ENCODE results near the gene PRKD1.

The PRKD1 gene

DNA sequence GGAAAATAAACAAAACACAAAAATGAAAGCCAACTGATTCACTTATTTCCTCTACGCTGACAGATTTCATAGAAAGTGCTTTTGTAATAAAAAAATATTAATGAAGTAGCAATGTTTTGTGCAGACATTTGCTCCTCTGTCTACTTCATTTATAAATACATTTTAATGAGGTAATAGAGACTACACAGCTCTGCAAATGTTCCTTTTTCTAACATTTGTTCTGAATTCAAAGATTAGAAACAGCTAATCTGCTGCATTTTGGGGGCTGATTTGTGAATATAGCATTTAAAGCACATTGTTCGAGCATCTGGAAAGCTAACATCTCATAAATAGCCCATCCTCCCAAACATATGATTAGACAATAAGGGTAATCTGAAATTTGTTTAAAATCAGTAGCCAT is 97.8 kb downstream of the PRKD1 start:
- DNase-seq = no peak

DNA sequence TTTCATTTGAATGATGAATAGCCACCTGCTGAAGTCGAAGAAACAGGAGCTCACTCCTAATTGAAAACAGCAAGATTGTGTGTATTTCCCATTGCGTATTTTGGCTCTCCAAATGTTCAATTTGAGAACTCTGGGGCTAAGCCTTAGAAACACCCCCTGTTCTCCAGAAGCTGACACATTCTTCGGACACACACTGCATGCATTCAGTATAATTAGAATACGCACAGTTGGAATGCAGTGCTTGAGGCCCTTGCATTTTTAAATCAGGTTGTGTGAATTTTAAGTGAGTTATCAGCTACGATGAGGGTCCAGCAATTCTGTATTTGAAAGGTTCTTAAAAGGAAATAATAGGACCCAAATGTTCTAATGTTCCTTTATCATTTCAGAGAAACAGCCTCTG is 103.8 kb downstream of the PRKD1 start:
- DNase-seq = no peak

GRCh38 chr14:29822430-29822709 is 105.3 kb downstream of the PRKD1 start:
- DNase-seq = peak; percentile 65

DNA sequence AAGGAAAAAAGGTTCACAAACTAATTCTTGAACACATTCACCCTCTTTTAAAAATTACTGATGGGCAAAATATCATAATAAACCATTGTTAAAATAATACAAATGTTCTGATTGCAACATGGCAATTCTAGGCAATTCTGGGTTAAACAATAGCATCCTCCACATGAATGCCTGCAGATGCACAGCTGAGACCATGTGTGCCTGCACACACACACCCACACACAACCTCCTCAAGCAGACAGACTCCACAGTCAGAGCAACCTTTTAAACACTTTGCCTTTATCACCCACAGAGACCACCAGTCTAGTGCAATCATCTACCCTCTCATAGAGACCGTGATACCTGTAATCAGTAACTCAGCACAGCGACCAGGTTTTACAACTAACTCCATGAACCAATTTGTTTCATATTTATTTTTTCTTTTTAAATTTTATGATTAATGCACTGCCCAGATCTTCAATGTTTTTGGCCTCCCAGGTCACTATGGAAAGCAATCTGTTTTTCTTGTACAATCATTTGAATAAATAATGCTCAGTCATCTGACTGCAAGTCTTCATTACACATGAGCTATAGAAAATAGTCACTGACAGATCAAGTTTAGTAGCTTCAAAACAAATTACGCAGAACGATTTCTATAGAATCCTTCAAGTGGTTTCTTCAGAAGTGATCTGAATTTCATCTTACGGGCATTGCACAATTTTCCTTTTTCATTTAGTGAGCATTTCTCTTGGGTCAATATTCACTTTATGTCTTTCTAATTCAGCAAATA is 105.8 kb downstream of the PRKD1 start:
- no peak for DNase-seq

GRCh38 chr14:29821242-29821641 is 106.4 kb downstream of the PRKD1 start:
- DNase-seq = no peak

DNA sequence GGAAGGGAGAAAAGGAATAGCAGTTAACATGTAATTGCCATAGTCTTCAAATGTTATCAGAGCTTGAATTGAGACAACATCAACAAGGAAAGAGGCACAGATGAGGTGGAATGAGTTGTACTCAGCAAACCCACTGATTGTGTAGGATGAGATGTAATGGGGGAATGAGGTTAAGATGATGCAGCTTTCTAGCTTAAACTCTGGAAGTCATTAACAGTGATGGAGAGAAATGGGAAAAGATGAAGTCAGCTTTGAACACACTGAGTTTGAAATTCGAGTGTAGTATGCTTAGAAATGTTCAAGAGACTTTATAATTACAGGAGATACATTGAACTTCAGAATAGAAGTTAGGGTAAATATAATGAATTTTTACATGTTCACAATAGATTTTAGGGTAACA is 106.9 kb downstream of the PRKD1 start:
- no peak for DNase-seq

GRCh38 chr14:29817767-29818405 is 109.8 kb downstream of the PRKD1 start:
- DNase-seq = no peak

- DNase-seq = no peak
Observed at GRCh38 chr14:29815016-29815674, 112.5 kb downstream of the PRKD1 start.

- DNase-seq = peak; percentile 31
Observed at GRCh38 chr14:29814156-29815015, 113.3 kb downstream of the PRKD1 start.

DNA sequence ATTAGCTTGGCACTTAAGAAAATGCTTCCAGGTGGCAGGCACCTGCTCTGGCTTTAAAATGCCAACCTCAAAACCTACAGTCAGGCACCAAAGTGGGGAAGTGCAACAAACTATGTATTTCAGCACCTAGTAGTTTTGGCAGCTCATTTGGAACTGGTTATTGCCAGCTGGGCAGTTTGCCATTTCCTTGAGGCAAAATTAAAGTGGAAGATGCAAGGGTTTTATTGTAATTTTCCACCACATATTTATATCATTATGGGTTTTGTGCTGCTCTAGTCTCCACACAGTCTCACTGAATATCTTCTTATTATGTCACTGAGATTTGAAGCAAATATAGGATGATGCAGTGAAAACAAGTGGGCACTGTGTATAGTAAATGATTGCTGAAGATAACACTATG is 117.0 kb downstream of the PRKD1 start:
- DNase-seq = peak; percentile 84

- DNase-seq = no peak
Observed at GRCh38 chr14:29810064-29810463, 117.6 kb downstream of the PRKD1 start.

GRCh38 chr14:29806124-29806517 is 121.5 kb downstream of the PRKD1 start:
- no peak for DNase-seq

GRCh38 chr14:29805415-29806123 is 122.1 kb downstream of the PRKD1 start:
- DNase-seq = no peak

DNA sequence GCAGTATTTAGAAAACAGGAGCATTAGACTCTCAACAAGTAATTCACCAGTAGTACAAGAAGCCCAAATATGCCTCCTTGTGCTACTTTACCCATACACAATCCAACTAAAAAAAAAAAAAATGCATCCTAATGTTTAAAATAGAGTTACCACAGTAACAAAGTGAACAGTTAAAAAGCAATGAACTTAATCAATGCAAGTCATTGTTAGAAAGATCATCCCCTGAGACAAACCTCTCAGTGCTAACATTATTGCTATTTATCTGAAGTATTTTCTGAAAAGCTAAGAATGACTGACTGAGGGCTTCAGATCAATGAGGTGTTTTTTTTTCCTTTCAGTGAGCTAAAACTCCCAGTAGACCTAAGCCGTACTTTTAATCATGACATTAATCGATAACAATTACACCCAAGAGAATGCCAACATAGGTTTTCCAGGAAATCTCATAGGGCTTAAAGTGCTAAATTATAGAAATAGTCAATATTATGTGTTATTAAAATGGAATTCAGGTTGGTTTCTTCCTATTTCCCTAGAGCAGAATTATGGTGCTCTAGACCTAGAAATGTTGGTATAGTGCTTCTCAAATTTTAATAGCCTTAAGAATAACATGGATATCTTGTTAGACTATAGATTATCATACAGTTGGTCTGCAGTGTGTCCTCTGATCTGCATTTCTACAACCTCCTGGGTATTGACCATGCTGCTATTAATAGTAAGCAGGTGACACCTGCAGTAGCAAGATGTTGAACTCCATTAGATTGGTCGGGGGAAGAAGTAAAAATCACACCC is 123.0 kb downstream of the PRKD1 start:
- no peak for DNase-seq

GRCh38 chr14:29803045-29803444 is 124.6 kb downstream of the PRKD1 start:
- DNase-seq = no peak

DNA sequence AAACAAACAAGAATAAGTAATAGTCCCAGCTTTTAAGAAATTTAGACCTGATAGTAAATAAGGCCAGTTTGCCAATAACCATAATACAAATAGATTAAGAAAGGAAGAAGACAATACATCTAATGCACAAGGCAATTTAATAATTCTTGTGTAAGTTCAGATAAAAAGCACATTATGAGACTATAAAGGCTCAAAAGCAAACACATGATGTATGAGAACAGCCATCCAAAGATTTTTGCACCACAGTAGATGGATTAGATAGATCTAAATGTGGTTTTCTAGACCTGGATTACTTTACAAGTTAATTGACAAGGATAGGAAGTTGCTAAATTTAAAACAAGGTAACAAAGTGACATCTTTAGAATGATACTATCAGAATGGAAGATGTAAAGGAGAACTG is 125.4 kb downstream of the PRKD1 start:
- DNase-seq = no peak

GRCh38 chr14:29800961-29801360 is 126.7 kb downstream of the PRKD1 start:
- DNase-seq = no peak

DNA sequence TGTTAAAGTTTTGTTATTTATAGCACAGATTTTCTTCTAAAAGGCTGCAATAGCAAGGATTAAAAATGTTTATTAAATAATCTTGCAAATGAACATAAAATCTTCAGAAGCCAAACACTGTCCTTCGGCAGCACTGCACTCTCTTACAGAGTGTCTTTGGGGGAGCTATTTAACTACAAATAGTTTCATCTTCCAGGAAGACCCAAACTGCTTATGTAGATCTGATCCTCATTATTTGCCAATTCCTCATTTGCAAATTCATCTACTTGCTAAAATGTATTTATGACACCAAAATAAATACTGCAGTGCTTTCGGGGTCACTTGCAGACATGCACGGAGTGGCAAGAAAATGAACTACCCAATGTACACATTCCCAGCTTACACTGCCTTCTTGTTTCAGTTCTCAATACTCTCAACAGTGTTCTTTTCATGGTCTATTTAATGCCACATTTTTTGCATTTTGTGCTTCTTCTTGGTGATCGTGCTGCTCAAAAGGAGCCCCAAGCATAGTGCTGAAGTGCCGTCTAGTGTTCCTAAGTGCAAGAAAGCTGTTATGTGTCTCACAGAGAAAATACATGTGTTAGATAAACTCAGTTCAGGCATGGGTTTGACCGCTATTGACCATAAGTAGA is 128.1 kb downstream of the PRKD1 start:
- DNase-seq = no peak

GRCh38 chr14:29798811-29799210 is 128.8 kb downstream of the PRKD1 start:
- no peak for DNase-seq

- DNase-seq = no peak
Observed at GRCh38 chr14:29798108-29798663, 129.5 kb downstream of the PRKD1 start.

GRCh38 chr14:29796853-29797252 is 130.8 kb downstream of the PRKD1 start:
- DNase-seq = no peak
